ENCODE data around the gene IGFN1. TPM values are rescaled to one million over a fixed set of nuclear protein-coding genes. Genes with fewer than 3 reads are reported as not detected.

Gene IGFN1
- total and polyA plus RNA-seq, 9 of the 15 experiments (the other 6 are each of a cell fraction or from before 2014, with no cell fraction given): 0.04 TPM; not detected in 8

DNA sequence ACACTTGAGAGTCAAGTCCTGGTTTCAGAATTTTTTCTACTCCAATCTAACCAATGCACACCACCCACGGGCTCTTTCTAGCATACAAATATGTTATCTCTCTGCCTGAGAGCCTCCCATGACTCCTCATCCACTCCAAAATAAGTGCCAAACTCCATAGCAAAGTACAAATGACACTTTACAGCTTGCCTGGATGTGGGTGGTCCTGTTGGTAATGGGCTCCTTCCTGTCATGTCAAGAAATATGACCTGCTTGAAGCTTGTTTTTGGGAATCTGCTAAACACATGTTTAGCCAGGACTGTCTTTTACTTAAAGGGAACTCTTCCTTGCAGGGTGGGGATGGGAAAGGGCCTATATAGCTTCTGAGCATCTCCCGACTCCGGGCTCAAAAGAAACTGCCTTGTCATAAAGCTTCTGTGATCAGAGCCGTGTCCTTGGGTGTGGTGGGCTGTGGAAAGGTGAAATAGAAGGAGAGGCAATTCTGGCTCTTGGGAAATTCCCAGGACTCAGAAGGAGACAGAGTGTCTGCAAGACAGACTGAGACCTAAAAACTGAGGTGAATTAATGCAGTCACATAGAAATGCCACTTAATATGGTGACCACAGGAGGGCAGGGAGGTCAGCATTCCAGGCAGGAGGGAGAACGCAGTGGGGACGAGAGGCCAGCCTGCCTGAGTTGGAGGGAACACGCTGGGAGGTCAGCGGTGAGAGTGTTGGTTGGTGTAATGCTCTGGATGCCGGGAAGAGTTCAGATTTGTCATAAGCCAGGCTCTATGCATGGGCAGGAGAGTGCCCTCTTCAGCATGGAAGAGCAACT is 6.1 kb upstream of the IGFN1 start (continued):
- TF ChIP-seq, protein P1, sequence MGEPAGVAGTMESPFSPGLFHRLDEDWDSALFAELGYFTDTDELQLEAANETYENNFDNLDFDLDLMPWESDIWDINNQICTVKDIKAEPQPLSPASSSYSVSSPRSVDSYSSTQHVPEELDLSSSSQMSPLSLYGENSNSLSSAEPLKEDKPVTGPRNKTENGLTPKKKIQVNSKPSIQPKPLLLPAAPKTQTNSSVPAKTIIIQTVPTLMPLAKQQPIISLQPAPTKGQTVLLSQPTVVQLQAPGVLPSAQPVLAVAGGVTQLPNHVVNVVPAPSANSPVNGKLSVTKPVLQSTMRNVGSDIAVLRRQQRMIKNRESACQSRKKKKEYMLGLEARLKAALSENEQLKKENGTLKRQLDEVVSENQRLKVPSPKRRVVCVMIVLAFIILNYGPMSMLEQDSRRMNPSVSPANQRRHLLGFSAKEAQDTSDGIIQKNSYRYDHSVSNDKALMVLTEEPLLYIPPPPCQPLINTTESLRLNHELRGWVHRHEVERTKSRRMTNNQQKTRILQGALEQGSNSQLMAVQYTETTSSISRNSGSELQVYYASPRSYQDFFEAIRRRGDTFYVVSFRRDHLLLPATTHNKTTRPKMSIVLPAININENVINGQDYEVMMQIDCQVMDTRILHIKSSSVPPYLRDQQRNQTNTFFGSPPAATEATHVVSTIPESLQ (CRISPR knock-in tag; IDR thresholded peaks at IDR 0.05): no peak
- TF ChIP-seq CBFA2T2 (conservative IDR thresholded peaks at IDR 0.05) (no peak), MTA1 (IDR thresholded peaks at IDR 0.05; ENCODE audit: borderline replicate concordance) (no peak), RCOR1 (IDR thresholded peaks at IDR 0.05; ENCODE audit: borderline replicate concordance in 1 of 2, low read depth in 2 of 2, low read length in 2 of 2) (peak in 1 of 2 experiments; percentile 74; a peak in 1 of 4 replicates), RAD21 (CRISPR knock-in tag; conservative IDR thresholded peaks at IDR 0.05 in 1 of 2, IDR thresholded peaks at IDR 0.05 in 1 of 2) (peak; percentile 61 to 82)

DNA sequence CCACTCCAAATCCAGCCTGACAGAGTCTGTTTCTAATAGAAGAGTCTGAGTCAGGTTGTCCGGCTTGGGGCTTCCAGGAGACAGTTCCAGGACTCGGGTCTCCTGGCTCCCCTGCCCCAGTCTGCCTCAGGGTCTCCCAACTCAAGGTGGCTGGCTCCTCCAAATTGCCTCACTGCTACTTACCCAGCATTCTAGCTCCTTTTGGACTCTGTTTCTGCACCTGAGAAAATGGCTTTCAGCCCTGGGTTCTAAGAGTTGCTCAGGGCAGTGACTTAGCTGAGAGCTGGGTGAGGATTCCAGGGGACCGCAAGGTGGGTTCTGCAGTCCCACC is 5.5 kb upstream of the IGFN1 start:
- Histone ChIP-seq H3K4me2 (ENCODE audit: insufficient read depth, low read length) (no peak overlapping the region; the same call in 1 of the 2 replicates), H3K36me3 (ENCODE audit: control insufficient read depth, insufficient read depth, low read length) (no peaks in the 10 kb centered on the region), H3K79me2 (ENCODE audit: control insufficient read depth, insufficient read depth, low read length) (no peaks in the 10 kb centered on the region), H2AFZ (ENCODE audit: low read depth, low read length) (no peak overlapping the region), H3K27ac (ENCODE audit: extremely low read depth, low read depth, low read length) (no peak overlapping the region), H3K9me3 (replicated peaks; ENCODE audit: control insufficient read depth, insufficient read depth, low read depth, low read length) (no peaks in the 10 kb centered on the region), H3K27me3 (ENCODE audit: control insufficient read depth in 2 of 2, insufficient read depth in 2 of 2, low read length in 2 of 2) (peaks cover 39 to 74% of the 10 kb centered on the region in 2 experiments), H3K4me1 (replicated peaks in 1 of 2; ENCODE audit: control insufficient read depth in 2 of 2, insufficient read depth in 2 of 2, low read length in 2 of 2) (peaks cover 0 to 3% of the 10 kb centered on the region in 2 experiments; a peak in 1 of 5 replicates), H3K9me1 (ENCODE audit: control insufficient read depth, insufficient read depth, low read length) (peaks cover 3% of the 10 kb centered on the region), H3K9ac (ENCODE audit: insufficient read depth in 1 of 2, low read depth in 2 of 2, low read length in 2 of 2) (peak overlapping the region in 1 of 2 experiments; percentile 32; a peak in 1 of 4 replicates), H3K4me3 (no peak overlapping the region), H4K20me1 (replicated peaks; ENCODE audit: control insufficient read depth, insufficient read depth, low read length) (no peaks in the 10 kb centered on the region)
- ATAC-seq: no peak; the same call in 1 of the 3 replicates
- TF ChIP-seq MYC (IDR thresholded peaks at IDR 0.05; ENCODE audit: low read depth, low read length) (0 out of 2 replicates have a peak, but pooled peaks have one; percentile 2), MYC (CRISPR knock-in tag; IDR thresholded peaks at IDR 0.05; ENCODE audit: borderline replicate concordance, low read depth) (no peak), ZSCAN32 (CRISPR knock-in tag; IDR thresholded peaks at IDR 0.05) (no peak)
- WGBS (ENCODE audit: insufficient coverage, low coverage, missing lambda C conversion rate): 5% methylated on average over 3 of the region's 3 CpGs
- BruUV-seq (replicated peaks): no TSS peak
- CTCF ChIA-PET (ENCODE audit: low intra/inter-chr PET ratio): interaction anchor here (1.7 kb wide), 1 partner anchor 36 kb away, joined by 22 read pairs; no protein-coding TSS in a partner anchor
- in situ Hi-C loops (cut with MboI) (no loop called here), intact Hi-C loops (cut with micrococcal nuclease) (loop anchor here (1.0 to 10.0 kb wide), 2 partner anchors 36 to 100 kb away; no protein-coding TSS in a partner anchor)
- POLR2A ChIA-PET: interaction anchor here (0.6 to 1.2 kb wide), 3 partner anchors 11 to 66 kb away, joined by 3 to 4 read pairs (median 4); no protein-coding TSS in a partner anchor
- no peak for DNase-seq (ENCODE audit: extremely low read depth in 1 of 4, low spot score in 3 of 4)
- no peak for FAIRE-seq

Measured in K562 (cell line).